Measurements from ENCODE around the gene MICALL2. TPM values are rescaled to one million over a fixed set of nuclear protein-coding genes. Genes with fewer than 3 reads are reported as not detected.
A peak's percentile ranks its signal among the peaks of the same experiment; 100 is the strongest.

MICALL2 gene
- total RNA-seq, 4 donors from 2014 or later = 9.1 to 18.3 (median 14.6) TPM

DNA sequence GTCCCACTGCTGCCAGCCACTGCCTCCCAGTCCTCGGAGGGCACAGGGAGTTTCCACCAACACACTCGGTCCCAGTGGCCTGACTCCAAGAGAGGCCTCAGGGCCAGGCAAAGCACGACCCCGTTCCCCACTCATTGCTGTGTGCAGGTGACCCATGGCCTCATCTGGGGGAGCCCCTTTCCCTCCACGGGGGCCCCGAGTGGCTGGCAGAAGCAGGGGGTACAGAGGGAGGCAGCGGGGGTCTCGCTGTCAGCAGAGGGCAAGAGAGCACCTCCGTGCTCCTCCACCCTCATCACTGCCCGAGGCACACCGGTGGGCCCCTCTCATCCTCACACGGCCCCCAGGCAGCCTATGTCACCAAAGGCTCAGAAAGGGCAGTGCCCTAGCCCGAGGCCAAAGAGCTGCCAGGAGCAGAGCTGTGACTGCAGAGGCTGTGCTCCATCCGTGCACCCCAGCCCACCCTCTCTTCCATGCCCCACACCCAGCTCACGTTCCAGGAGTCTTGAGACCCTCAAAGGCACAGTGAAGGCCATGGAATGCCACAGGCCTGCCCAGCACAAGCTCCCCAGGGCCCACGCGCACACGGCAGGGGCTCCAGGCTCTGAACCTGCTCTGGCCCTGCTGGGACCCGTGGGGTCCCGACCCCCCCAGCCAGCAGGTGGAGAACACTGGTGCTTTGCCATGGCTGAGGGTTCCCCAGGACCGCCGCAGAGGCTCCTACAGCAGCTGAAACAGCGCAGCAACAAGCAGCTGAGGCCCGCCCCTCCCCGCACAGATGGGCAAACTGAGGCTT lies 25.9 kb downstream of the MICALL2 start:
- intact Hi-C loops (cut with DNase I) = loop anchor here (2.0 to 10.0 kb wide), 2 partner anchors 39 to 239 kb away; no protein-coding TSS in a partner anchor
- H3K4me3 ChIP-seq = no peak overlapping the region
- WGBS = 81% methylated on average over 12 of the region's 25 CpGs
- H3K4me1 ChIP-seq = peaks cover 0 to 22% (median 5%) of the 10 kb centered on the region in 4 donors
- H3K27ac ChIP-seq (replicated peaks in 1 of 4) = no peak overlapping the region
- TF ChIP-seq, protein P1, sequence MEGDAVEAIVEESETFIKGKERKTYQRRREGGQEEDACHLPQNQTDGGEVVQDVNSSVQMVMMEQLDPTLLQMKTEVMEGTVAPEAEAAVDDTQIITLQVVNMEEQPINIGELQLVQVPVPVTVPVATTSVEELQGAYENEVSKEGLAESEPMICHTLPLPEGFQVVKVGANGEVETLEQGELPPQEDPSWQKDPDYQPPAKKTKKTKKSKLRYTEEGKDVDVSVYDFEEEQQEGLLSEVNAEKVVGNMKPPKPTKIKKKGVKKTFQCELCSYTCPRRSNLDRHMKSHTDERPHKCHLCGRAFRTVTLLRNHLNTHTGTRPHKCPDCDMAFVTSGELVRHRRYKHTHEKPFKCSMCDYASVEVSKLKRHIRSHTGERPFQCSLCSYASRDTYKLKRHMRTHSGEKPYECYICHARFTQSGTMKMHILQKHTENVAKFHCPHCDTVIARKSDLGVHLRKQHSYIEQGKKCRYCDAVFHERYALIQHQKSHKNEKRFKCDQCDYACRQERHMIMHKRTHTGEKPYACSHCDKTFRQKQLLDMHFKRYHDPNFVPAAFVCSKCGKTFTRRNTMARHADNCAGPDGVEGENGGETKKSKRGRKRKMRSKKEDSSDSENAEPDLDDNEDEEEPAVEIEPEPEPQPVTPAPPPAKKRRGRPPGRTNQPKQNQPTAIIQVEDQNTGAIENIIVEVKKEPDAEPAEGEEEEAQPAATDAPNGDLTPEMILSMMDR (IDR thresholded peaks at IDR 0.05) = no peak
- TF ChIP-seq POLR2AphosphoS5 (IDR thresholded peaks at IDR 0.05) = no peak
- no peak for TF ChIP-seq POLR2A (IDR thresholded peaks at IDR 0.05; ENCODE audit: low read depth)
- no peak for TF ChIP-seq EP300 (IDR thresholded peaks at IDR 0.05)
- peaks cover 0 to 53% (median 6%) of the 10 kb centered on the region in 4 donors for H3K27me3 ChIP-seq
- peaks cover 0 to 27% (median 20%) of the 10 kb centered on the region in 4 donors for H3K36me3 ChIP-seq
- H3K9me3 ChIP-seq = no peaks in the 10 kb centered on the region
- DNase-seq (ENCODE audit: extremely low spot score) = no peak

DNA sequence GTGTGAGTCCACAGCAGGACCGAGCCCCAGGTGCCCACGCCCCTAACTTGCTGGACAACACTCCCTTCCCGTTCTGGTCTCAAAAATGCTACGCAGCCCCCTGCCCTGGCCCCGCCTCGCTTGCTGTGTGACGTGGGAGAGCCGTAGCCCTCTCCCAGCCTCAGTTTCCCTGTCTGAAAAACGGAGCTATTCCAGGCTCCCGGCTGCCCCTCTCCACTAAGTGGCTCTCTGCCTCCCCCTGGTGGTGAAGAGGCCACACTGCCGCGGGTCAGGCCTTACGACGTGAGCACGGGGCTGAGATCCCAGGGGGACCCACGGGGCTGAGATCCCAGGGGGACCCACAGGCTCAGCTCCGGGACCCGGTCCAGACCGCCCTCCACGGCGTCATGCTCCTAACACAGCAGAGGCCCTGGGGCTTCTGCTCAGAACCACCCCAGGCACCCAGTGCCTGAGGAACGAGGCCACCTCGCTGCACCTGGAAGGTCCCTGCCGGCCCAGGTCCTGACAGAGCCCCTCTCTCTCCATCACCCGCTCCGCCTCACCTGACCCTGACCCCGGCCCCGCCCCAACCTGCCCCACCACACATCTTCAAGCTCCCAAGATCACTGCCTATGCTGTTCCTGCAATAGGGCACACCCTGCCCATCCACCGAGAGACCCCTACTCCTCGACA lies 26.7 kb downstream of the MICALL2 start:
- Histone ChIP-seq H3K36me3 (peaks cover 0 to 19% (median 13%) of the 10 kb centered on the region in 4 donors), H3K27me3 (peaks cover 0 to 53% (median 6%) of the 10 kb centered on the region in 4 donors), H3K9me3 (no peaks in the 10 kb centered on the region), H3K27ac (replicated peaks in 1 of 4) (no peak overlapping the region), H3K4me3 (no peak overlapping the region), H3K4me1 (peaks cover 0 to 22% (median 5%) of the 10 kb centered on the region in 4 donors)
- intact Hi-C loops (cut with DNase I) = loop anchor here (2.0 to 10.0 kb wide), 2 partner anchors 40 to 238 kb away; no protein-coding TSS in a partner anchor
- no peak for TF ChIP-seq POLR2A (IDR thresholded peaks at IDR 0.05; ENCODE audit: low read depth)
- TF ChIP-seq, protein P1 (IDR thresholded peaks at IDR 0.05) = peak in 2 of 3 experiments; percentile 88 to 94
- DNase-seq (ENCODE audit: extremely low spot score) = no peak
- 22% methylated on average over 29 of the region's 30 CpGs for WGBS

DNA sequence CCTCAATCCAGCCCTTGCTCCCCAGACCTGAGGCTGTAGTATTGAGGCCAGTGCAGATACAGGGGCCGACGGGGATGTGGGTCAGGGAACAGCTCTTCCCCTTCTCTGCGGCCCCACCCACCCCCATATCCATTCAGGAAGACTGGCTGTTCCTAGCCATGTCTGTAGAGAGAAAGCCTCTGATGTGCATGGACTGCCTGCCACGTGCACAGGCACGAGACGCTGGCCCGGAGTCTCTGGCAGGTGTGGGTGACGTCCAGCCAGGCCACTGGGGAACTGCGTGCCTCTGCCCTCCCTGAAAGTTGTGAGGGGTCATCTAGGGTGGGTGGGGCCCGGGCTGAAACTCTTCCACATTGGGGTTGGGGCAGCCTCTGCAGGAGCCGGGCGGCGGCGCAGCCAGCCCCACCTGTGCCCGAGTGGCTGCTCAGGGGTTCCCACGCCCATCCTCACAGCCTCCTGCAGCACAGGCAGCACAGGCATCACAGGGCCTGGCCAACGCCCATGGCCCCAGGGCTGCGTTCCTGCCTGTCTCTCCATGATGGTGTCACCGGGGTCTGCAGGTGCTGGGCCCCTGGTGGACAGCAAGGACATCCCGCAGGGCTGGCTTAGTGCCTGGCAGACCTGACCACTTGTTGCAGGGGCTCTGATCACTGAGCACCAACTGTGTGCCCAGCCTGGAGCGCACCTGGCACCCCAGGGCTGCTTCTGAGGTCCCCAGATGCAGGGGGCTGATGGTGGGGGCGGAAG lies 27.5 kb downstream of the MICALL2 start:
- Histone ChIP-seq H3K9me3 (no peaks in the 10 kb centered on the region), H3K27me3 (peaks cover 0 to 58% (median 6%) of the 10 kb centered on the region in 4 donors), H3K36me3 (peaks cover 0 to 12% (median 6%) of the 10 kb centered on the region in 4 donors), H3K27ac (replicated peaks in 1 of 4) (no peak overlapping the region), H3K4me1 (peaks cover 0 to 22% (median 5%) of the 10 kb centered on the region in 4 donors), H3K4me3 (no peak overlapping the region)
- TF ChIP-seq EP300 (IDR thresholded peaks at IDR 0.05) (no peak), POLR2AphosphoS5 (IDR thresholded peaks at IDR 0.05) (no peak), POLR2A (IDR thresholded peaks at IDR 0.05; ENCODE audit: low read depth) (no peak)
- TF ChIP-seq, protein P1 (IDR thresholded peaks at IDR 0.05) = no peak
- 21% methylated on average over 8 of the region's 22 CpGs for WGBS
- intact Hi-C loops (cut with DNase I) = loop anchor here (2.0 to 10.0 kb wide), 2 partner anchors 41 to 237 kb away; no protein-coding TSS in a partner anchor
- DNase-seq (ENCODE audit: extremely low spot score) = no peak

DNA sequence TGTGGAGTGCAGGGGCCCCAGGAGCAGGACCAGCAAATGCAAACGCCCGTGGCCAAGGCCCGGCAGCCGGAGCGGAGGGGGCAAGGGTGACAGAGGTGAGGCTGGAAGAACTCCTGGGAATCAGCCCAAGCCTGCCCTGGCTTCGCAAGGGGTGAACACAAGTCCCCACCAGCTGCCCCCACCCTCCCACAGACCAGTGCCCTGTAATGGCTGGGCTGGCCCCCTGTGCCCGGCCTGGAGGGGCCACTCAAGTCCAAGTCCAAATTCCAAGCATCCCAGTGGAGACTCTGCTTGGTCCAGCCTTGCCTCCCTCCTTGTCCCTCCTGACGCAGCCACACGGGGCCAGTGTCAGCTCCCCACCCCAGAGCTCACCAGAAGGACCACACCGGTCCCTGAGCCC lies 28.0 kb downstream of the MICALL2 start:
- Histone ChIP-seq H3K4me1 (peaks cover 0 to 22% (median 5%) of the 10 kb centered on the region in 4 donors), H3K36me3 (peaks cover 0 to 8% (median 2%) of the 10 kb centered on the region in 4 donors), H3K4me3 (no peak overlapping the region), H3K27ac (replicated peaks in 1 of 4) (no peak overlapping the region), H3K9me3 (no peaks in the 10 kb centered on the region), H3K27me3 (peaks cover 0 to 64% (median 6%) of the 10 kb centered on the region in 4 donors)
- intact Hi-C loops (cut with DNase I) = loop anchor here (10.0 kb wide), 1 partner anchor 236 kb away; no protein-coding TSS in a partner anchor
- TF ChIP-seq EP300 (IDR thresholded peaks at IDR 0.05) (no peak), POLR2AphosphoS5 (IDR thresholded peaks at IDR 0.05) (no peak), POLR2A (IDR thresholded peaks at IDR 0.05; ENCODE audit: low read depth) (no peak)
- TF ChIP-seq, protein P1 (IDR thresholded peaks at IDR 0.05) = no peak
- WGBS = 42% methylated on average over 9 of the region's 10 CpGs
- no peak for DNase-seq (ENCODE audit: extremely low spot score)
